ENCODE measurements around the gene ENO1. TPM values are rescaled to one million over a fixed set of nuclear protein-coding genes. Genes with fewer than 3 reads are reported as not detected.
"Not testable (repeated sequence)": the region's sequence is repeated elsewhere in the genome, so short reads cannot be mapped to it uniquely, and the experiment has no call there.

Gene ENO1
- total and polyA plus RNA-seq, 2 of the 8 experiments (the other 6 are each of a cell fraction or from before 2014, with no cell fraction given), result 1,763 to 2,117 TPM

GRCh38 chr1:8896775-8897174 is 18.3 kb upstream of the ENO1 start:
- H3K9ac ChIP-seq (replicated peaks in 1 of 4; ENCODE audit: extremely low read depth in 1 of 4, low read depth in 3 of 4, low read length in 3 of 4); H3K27me3 ChIP-seq (replicated peaks in 1 of 4; ENCODE audit: control insufficient read depth in 3 of 4, extremely low read depth in 1 of 4, insufficient read depth in 3 of 4, low read length in 3 of 4); FAIRE-seq; H2BK120ac ChIP-seq (replicated peaks; ENCODE audit: low read depth, low read length); H4K8ac ChIP-seq (ENCODE audit: extremely low read depth, insufficient read depth, low read length); H3K18ac ChIP-seq (ENCODE audit: extremely low read depth, low read length); H3K4me3 ChIP-seq (ENCODE audit: extremely low read depth in 1 of 4, insufficient read depth in 2 of 4, low read depth in 3 of 4, low read length in 4 of 4); H4K5ac ChIP-seq (ENCODE audit: insufficient read length, low read depth, low read length); H3K4me2 ChIP-seq (ENCODE audit: insufficient read depth in 1 of 2, low read depth in 2 of 2, low read length in 2 of 2); H3K36me3 ChIP-seq (ENCODE audit: control insufficient read depth in 2 of 4, insufficient read depth in 4 of 4, low read length in 3 of 4); H3K79me1 ChIP-seq (ENCODE audit: low read depth, low read length); H4K20me1 ChIP-seq (replicated peaks in 1 of 2; ENCODE audit: control insufficient read depth in 1 of 2, insufficient read depth in 2 of 2, low read length in 2 of 2); H3K23ac ChIP-seq (ENCODE audit: insufficient read length); H3K79me2 ChIP-seq (ENCODE audit: control insufficient read depth in 1 of 2, insufficient read depth in 2 of 2, low read length in 2 of 2); H4K91ac ChIP-seq (replicated peaks; ENCODE audit: insufficient read length, low read length); H2BK12ac ChIP-seq (ENCODE audit: low read depth, low read length); H3K4ac ChIP-seq (replicated peaks; ENCODE audit: insufficient read length, low read depth, low read length); H2BK20ac ChIP-seq (ENCODE audit: low read length); H3K27ac ChIP-seq (ENCODE audit: low read depth, low read length); DNase-seq (ENCODE audit: low read depth in 1 of 2, low spot score in 2 of 2); H3K56ac ChIP-seq (replicated peaks; ENCODE audit: insufficient read length, low read depth, low read length); H3K23me2 ChIP-seq (ENCODE audit: low read depth, low read length); H3K9me3 ChIP-seq (ENCODE audit: insufficient read depth in 2 of 2, low read depth in 1 of 2, low read length in 1 of 2); H2BK5ac ChIP-seq (ENCODE audit: low read depth, low read length); H2AFZ ChIP-seq (ENCODE audit: low read length); H3K14ac ChIP-seq (ENCODE audit: insufficient read length); H3K4me1 ChIP-seq (replicated peaks in 1 of 4; ENCODE audit: control insufficient read depth in 3 of 4, insufficient read depth in 4 of 4, low read length in 3 of 4); H2AK5ac ChIP-seq (ENCODE audit: low read depth, low read length); H2BK15ac ChIP-seq (ENCODE audit: low read length): not testable (repeated sequence)
- ChIA-PET POLR2A (ENCODE audit: partially characterized antibody) (interaction anchor here (1.7 kb wide), 2 partner anchors 17 to 30 kb away, joined by 3 to 8 read pairs; partner anchors contain the start of gene ENO1), CTCF (ENCODE audit: partially characterized antibody) (interaction anchor here (1.3 to 1.9 kb wide), 2 partner anchors 11 to 35 kb away, joined by 3 to 7 read pairs; no protein-coding TSS in a partner anchor)
- WGBS, 2 experiments (ENCODE audit: extremely low coverage in 1 of 2, insufficient coverage in 1 of 2, insufficient read length in 1 of 2, insufficient replicate concordance in 2 of 2, low coverage in 1 of 2, low lambda C conversion rate in 2 of 2, missing lambda C conversion rate in 1 of 2), result 75% methylated on average over 3 of the region's 3 CpGs; no CpG with 5 or more reads in 1 of the 2 experiments

All from H1 (cell line).